ENCODE data around the gene FHAD1. TPM values are rescaled to one million over a fixed set of nuclear protein-coding genes. Genes with fewer than 3 reads are reported as not detected.
"Not testable (repeated sequence)": the region's sequence is repeated elsewhere in the genome, so short reads cannot be mapped to it uniquely, and the experiment has no call there.

The FHAD1 gene
- polyA plus RNA-seq, 2 donors: 0.04 to 0.16 TPM

DNA sequence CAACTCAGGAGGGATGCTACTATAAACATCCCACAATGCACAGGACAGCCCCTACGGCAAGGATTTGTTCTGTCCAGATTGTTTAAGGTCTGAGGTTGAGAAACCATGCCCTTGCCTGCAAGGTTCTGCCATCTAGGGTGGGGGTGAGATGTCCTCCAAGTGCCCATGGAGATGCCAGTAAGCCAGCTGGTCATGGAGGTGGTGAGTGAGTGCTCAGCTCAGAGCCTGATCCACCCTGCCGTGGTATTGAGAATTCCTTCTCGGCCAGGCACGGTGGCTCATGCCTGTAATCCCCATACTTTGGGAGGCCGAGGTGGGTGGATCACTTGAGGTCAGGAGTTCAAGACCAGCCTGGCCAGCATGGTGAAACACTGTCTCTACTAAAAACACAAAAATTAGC lies 178.0 kb downstream of the FHAD1 start:
- Histone ChIP-seq H3K36me3 (ENCODE audit: control insufficient read depth in 2 of 2, insufficient read depth in 2 of 2, low read length in 1 of 2) (peaks cover 0 to 15% of the 10 kb centered on the region in 2 donors), H3K9me3 (ENCODE audit: control insufficient read depth in 2 of 2, insufficient read depth in 1 of 2, low read depth in 1 of 2, low read length in 1 of 2) (no peaks in the 10 kb centered on the region), H3K4me3 (ENCODE audit: low read depth in 1 of 2, low read length in 2 of 2) (no peak overlapping the region), H3K4me1 (ENCODE audit: control insufficient read depth in 2 of 2, insufficient read depth in 2 of 2, low read length in 1 of 2) (peaks cover 3 to 15% of the 10 kb centered on the region in 2 donors), H3K27ac (ENCODE audit: low read depth in 2 of 2, low read length in 1 of 2) (peak overlapping the region in 1 of 2 donors; percentile 47), H3K27me3 (ENCODE audit: control insufficient read depth in 1 of 2, insufficient read depth in 2 of 2, low read length in 2 of 2) (no peaks in the 10 kb centered on the region)
- WGBS, 2 donors: 57 to 79% methylated on average over 5 of the region's 5 CpGs

- H3K27me3 ChIP-seq (ENCODE audit: control insufficient read depth in 1 of 2, insufficient read depth in 2 of 2, low read length in 2 of 2): no peaks in the 10 kb centered on the region
- H3K27ac ChIP-seq (ENCODE audit: low read depth in 2 of 2, low read length in 1 of 2): no peak overlapping the region
- H3K36me3 ChIP-seq (ENCODE audit: control insufficient read depth in 2 of 2, insufficient read depth in 2 of 2, low read length in 1 of 2): peaks cover 0 to 15% of the 10 kb centered on the region in 2 donors
- H3K4me3 ChIP-seq (ENCODE audit: low read depth in 1 of 2, low read length in 2 of 2): no peak overlapping the region
- 88 to 89% methylated on average over 10 of the region's 10 CpGs for WGBS, 2 donors
- peaks cover 3 to 15% of the 10 kb centered on the region in 2 donors for H3K4me1 ChIP-seq (ENCODE audit: control insufficient read depth in 2 of 2, insufficient read depth in 2 of 2, low read length in 1 of 2)
- no peaks in the 10 kb centered on the region for H3K9me3 ChIP-seq (ENCODE audit: control insufficient read depth in 2 of 2, insufficient read depth in 1 of 2, low read depth in 1 of 2, low read length in 1 of 2)
Observed at GRCh38 chr1:15425521-15425920, 178.5 kb downstream of the FHAD1 start.

GRCh38 chr1:15425958-15426357 lies 178.9 kb downstream of the FHAD1 start:
- Histone ChIP-seq H3K36me3 (ENCODE audit: control insufficient read depth in 2 of 2, insufficient read depth in 2 of 2, low read length in 1 of 2) (peaks cover 0 to 14% of the 10 kb centered on the region in 2 donors), H3K4me1 (ENCODE audit: control insufficient read depth in 2 of 2, insufficient read depth in 2 of 2, low read length in 1 of 2) (peaks cover 3 to 15% of the 10 kb centered on the region in 2 donors), H3K27me3 (ENCODE audit: control insufficient read depth in 1 of 2, insufficient read depth in 2 of 2, low read length in 2 of 2) (no peaks in the 10 kb centered on the region), H3K27ac (ENCODE audit: low read depth in 2 of 2, low read length in 1 of 2) (no peak overlapping the region), H3K9me3 (ENCODE audit: control insufficient read depth in 2 of 2, insufficient read depth in 1 of 2, low read depth in 1 of 2, low read length in 1 of 2) (no peaks in the 10 kb centered on the region), H3K4me3 (ENCODE audit: low read depth in 1 of 2, low read length in 2 of 2) (no peak overlapping the region)
- 57% methylated on average over 6 of the region's 6 CpGs for WGBS, 2 donors

DNA sequence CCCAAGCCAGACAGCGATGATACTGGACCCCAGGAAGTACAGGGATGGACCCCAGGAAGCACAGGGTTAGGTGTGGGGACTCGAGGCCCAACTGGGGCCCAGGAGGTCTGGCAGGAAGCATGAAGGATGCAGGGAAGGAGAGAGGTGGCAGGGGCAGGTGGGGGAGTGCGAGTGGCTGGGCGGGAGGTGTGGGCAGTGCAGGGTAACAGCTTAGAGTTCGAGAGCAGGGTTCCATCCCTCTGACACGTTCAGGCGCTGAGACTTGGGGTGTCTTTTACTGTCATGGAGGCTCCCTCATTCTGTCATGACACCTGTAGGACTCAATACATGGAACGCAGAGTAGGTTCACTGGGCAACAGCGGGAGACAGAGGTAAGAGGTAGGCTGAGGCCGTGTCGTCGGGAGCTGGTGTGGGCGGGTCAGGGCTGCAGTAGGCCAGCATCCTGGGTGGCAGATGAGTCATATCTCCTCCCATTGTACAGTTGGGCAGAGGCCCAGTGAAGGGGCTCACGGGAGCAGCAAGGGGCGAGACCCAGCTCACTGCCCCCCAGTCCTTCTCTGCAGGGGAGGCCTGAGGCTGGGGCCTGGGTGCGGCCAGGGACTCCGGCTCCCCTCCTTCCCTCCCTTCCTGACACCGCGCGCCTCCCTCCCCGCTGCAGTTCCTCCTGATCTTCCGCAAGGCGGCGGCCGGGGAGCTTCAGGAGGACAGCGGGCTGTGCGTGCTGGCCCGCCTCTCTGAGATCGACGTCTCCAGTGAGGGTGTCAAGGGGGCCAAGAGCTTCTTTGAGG lies 179.7 kb downstream of the FHAD1 start:
- Histone ChIP-seq H3K36me3 (ENCODE audit: control insufficient read depth in 2 of 2, insufficient read depth in 2 of 2, low read length in 1 of 2) (peaks cover 0 to 12% of the 10 kb centered on the region in 2 donors), H3K9me3 (ENCODE audit: control insufficient read depth in 2 of 2, insufficient read depth in 1 of 2, low read depth in 1 of 2, low read length in 1 of 2) (no peaks in the 10 kb centered on the region), H3K27ac (ENCODE audit: low read depth in 2 of 2, low read length in 1 of 2) (peak overlapping the region in 1 of 2 donors; percentile 53), H3K4me1 (ENCODE audit: control insufficient read depth in 2 of 2, insufficient read depth in 2 of 2, low read length in 1 of 2) (peaks cover 3 to 15% of the 10 kb centered on the region in 2 donors), H3K27me3 (ENCODE audit: control insufficient read depth in 1 of 2, insufficient read depth in 2 of 2, low read length in 2 of 2) (no peaks in the 10 kb centered on the region), H3K4me3 (ENCODE audit: low read depth in 1 of 2, low read length in 2 of 2) (no peak overlapping the region)
- WGBS, 2 donors: 55 to 59% methylated on average over 27 to 30 of the region's 30 CpGs

DNA sequence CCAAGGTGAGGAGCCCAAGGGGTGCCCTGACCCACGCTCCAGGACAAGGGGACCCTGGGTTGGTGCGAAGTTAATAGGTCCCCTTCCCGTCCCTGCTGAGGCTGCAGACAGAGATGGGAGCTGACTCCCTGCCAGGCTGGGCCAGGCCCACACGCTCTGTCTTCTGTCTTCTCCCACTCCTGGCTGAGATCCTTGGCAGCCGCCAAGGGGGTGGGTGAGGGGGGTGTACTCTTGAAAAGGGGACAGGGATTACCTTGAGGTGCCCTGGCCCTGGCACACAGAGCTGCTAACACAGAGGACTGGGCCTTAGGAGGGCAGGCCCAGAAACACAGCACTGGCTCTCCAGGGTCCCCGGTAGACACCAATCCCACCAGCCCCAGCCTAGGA lies 180.2 kb downstream of the FHAD1 start:
- Histone ChIP-seq H3K4me1 (ENCODE audit: control insufficient read depth in 2 of 2, insufficient read depth in 2 of 2, low read length in 1 of 2) (peaks cover 3 to 15% of the 10 kb centered on the region in 2 donors), H3K4me3 (ENCODE audit: low read depth in 1 of 2, low read length in 2 of 2) (no peak overlapping the region), H3K27me3 (ENCODE audit: control insufficient read depth in 1 of 2, insufficient read depth in 2 of 2, low read length in 2 of 2) (no peaks in the 10 kb centered on the region), H3K27ac (ENCODE audit: low read depth in 2 of 2, low read length in 1 of 2) (peak overlapping the region in 1 of 2 donors; percentile 53), H3K9me3 (ENCODE audit: control insufficient read depth in 2 of 2, insufficient read depth in 1 of 2, low read depth in 1 of 2, low read length in 1 of 2) (no peaks in the 10 kb centered on the region), H3K36me3 (ENCODE audit: control insufficient read depth in 2 of 2, insufficient read depth in 2 of 2, low read length in 1 of 2) (peaks cover 0 to 12% of the 10 kb centered on the region in 2 donors)
- WGBS, 2 donors: 63 to 65% methylated on average over 6 of the region's 6 CpGs

- Histone ChIP-seq H3K4me1 (ENCODE audit: control insufficient read depth in 2 of 2, insufficient read depth in 2 of 2, low read length in 1 of 2) (peaks cover 3 to 12% of the 10 kb centered on the region in 2 donors), H3K36me3 (ENCODE audit: control insufficient read depth in 2 of 2, insufficient read depth in 2 of 2, low read length in 1 of 2) (peaks cover 0 to 12% of the 10 kb centered on the region in 2 donors)
- WGBS, 2 donors: 89 to 93% methylated on average over 11 of the region's 11 CpGs
- H3K27ac ChIP-seq (ENCODE audit: low read depth in 2 of 2, low read length in 1 of 2); H3K9me3 ChIP-seq (ENCODE audit: control insufficient read depth in 2 of 2, insufficient read depth in 1 of 2, low read depth in 1 of 2, low read length in 1 of 2); H3K27me3 ChIP-seq (ENCODE audit: control insufficient read depth in 1 of 2, insufficient read depth in 2 of 2, low read length in 2 of 2); H3K4me3 ChIP-seq (ENCODE audit: low read depth in 1 of 2, low read length in 2 of 2): not testable (repeated sequence)
Observed at GRCh38 chr1:15428252-15428651, 181.2 kb downstream of the FHAD1 start.

- H3K27me3 ChIP-seq (ENCODE audit: control insufficient read depth in 1 of 2, insufficient read depth in 2 of 2, low read length in 2 of 2): no peaks in the 10 kb centered on the region
- H3K4me1 ChIP-seq (ENCODE audit: control insufficient read depth in 2 of 2, insufficient read depth in 2 of 2, low read length in 1 of 2): peaks cover 3 to 12% of the 10 kb centered on the region in 2 donors
- H3K36me3 ChIP-seq (ENCODE audit: control insufficient read depth in 2 of 2, insufficient read depth in 2 of 2, low read length in 1 of 2): peaks cover 0 to 12% of the 10 kb centered on the region in 2 donors
- no peaks in the 10 kb centered on the region for H3K9me3 ChIP-seq (ENCODE audit: control insufficient read depth in 2 of 2, insufficient read depth in 1 of 2, low read depth in 1 of 2, low read length in 1 of 2)
- WGBS, 2 donors: 86 to 87% methylated on average over 17 to 18 of the region's 18 CpGs
- no peak overlapping the region for H3K4me3 ChIP-seq (ENCODE audit: low read depth in 1 of 2, low read length in 2 of 2)
- H3K27ac ChIP-seq (ENCODE audit: low read depth in 2 of 2, low read length in 1 of 2): no peak overlapping the region
Observed at GRCh38 chr1:15428815-15429435, 181.9 kb downstream of the FHAD1 start.

- peaks cover 3 to 6% of the 10 kb centered on the region in 2 donors for H3K4me1 ChIP-seq (ENCODE audit: control insufficient read depth in 2 of 2, insufficient read depth in 2 of 2, low read length in 1 of 2)
- H3K27ac ChIP-seq (ENCODE audit: low read depth in 2 of 2, low read length in 1 of 2): no peak overlapping the region
- 75 to 77% methylated on average over 19 of the region's 19 CpGs for WGBS, 2 donors
- H3K9me3 ChIP-seq (ENCODE audit: control insufficient read depth in 2 of 2, insufficient read depth in 1 of 2, low read depth in 1 of 2, low read length in 1 of 2): no peaks in the 10 kb centered on the region
- H3K4me3 ChIP-seq (ENCODE audit: low read depth in 1 of 2, low read length in 2 of 2): no peak overlapping the region
- H3K36me3 ChIP-seq (ENCODE audit: control insufficient read depth in 2 of 2, insufficient read depth in 2 of 2, low read length in 1 of 2): peaks cover 0 to 12% of the 10 kb centered on the region in 2 donors
- H3K27me3 ChIP-seq (ENCODE audit: control insufficient read depth in 1 of 2, insufficient read depth in 2 of 2, low read length in 2 of 2): no peaks in the 10 kb centered on the region
Observed at GRCh38 chr1:15429701-15430149, 182.7 kb downstream of the FHAD1 start.

- Histone ChIP-seq H3K4me3 (ENCODE audit: low read depth in 1 of 2, low read length in 2 of 2) (no peak overlapping the region), H3K36me3 (ENCODE audit: control insufficient read depth in 2 of 2, insufficient read depth in 2 of 2, low read length in 1 of 2) (peaks cover 0 to 9% of the 10 kb centered on the region in 2 donors), H3K27me3 (ENCODE audit: control insufficient read depth in 1 of 2, insufficient read depth in 2 of 2, low read length in 2 of 2) (no peaks in the 10 kb centered on the region), H3K4me1 (ENCODE audit: control insufficient read depth in 2 of 2, insufficient read depth in 2 of 2, low read length in 1 of 2) (peaks cover 2 to 3% of the 10 kb centered on the region in 2 donors), H3K27ac (ENCODE audit: low read depth in 2 of 2, low read length in 1 of 2) (no peak overlapping the region), H3K9me3 (ENCODE audit: control insufficient read depth in 2 of 2, insufficient read depth in 1 of 2, low read depth in 1 of 2, low read length in 1 of 2) (no peaks in the 10 kb centered on the region)
- WGBS, 2 donors: 52 to 61% methylated on average over 19 of the region's 19 CpGs
Observed at GRCh38 chr1:15430787-15431570, 184.0 kb downstream of the FHAD1 start.

Data from esophagus (tissue), 2 donors.